ENCODE data around the gene WFDC1.

The WFDC1 gene

GRCh38 chr16:84270531-84270930, 24.1 kb upstream of the WFDC1 start:
- POLR2A ChIA-PET, result no interaction called here
- CTCF ChIA-PET, result interaction anchor here (1.5 kb wide), 1 partner anchor 10 kb away, joined by 3 read pairs; no protein-coding TSS in a partner anchor
- TF ChIP-seq CTCF (IDR thresholded peaks at IDR 0.05; ENCODE audit: control extremely low read depth, extremely low read depth, low read depth, missing control alignments), result no peak
- DNase-seq (ENCODE audit: extremely low spot score), result no peak

- ChIA-PET CTCF (interaction anchor here (1.5 kb wide), 1 partner anchor 9 kb away, joined by 3 read pairs; no protein-coding TSS in a partner anchor), POLR2A (no interaction called here)
- no peak for TF ChIP-seq CTCF (IDR thresholded peaks at IDR 0.05; ENCODE audit: control extremely low read depth, extremely low read depth, low read depth, missing control alignments)
- no peak for DNase-seq (ENCODE audit: extremely low spot score)
Observed at GRCh38 chr16:84271037-84271436, 23.6 kb upstream of the WFDC1 start.

- ChIA-PET CTCF (no interaction called here), POLR2A (no interaction called here)
- no peak for TF ChIP-seq CTCF (IDR thresholded peaks at IDR 0.05; ENCODE audit: control extremely low read depth, extremely low read depth, low read depth, missing control alignments)
- DNase-seq (ENCODE audit: extremely low spot score), result no peak
Observed at GRCh38 chr16:84271866-84272265, 22.8 kb upstream of the WFDC1 start.

- ChIA-PET CTCF (interaction anchor here (1.0 kb wide), 1 partner anchor 9 kb away, joined by 4 read pairs; no protein-coding TSS in a partner anchor), POLR2A (no interaction called here)
- DNase-seq (ENCODE audit: extremely low spot score), result no peak
Observed at GRCh38 chr16:84272740-84273320, 21.8 kb upstream of the WFDC1 start.

GRCh38 chr16:84274515-84274914, 20.2 kb upstream of the WFDC1 start:
- ChIA-PET POLR2A (no interaction called here), CTCF (interaction anchor here (1.2 to 1.3 kb wide), 2 partner anchors 12 to 232 kb away, joined by 3 to 4 read pairs; no protein-coding TSS in a partner anchor)
- no peak for DNase-seq (ENCODE audit: extremely low spot score)
- TF ChIP-seq CTCF (IDR thresholded peaks at IDR 0.05; ENCODE audit: control extremely low read depth, extremely low read depth, low read depth, missing control alignments), result no peak

More at GRCh38 chr16:84272740-84273320, 21.8 kb upstream of the WFDC1 start:
- no peak for TF ChIP-seq CTCF (IDR thresholded peaks at IDR 0.05; ENCODE audit: control extremely low read depth, extremely low read depth, low read depth, missing control alignments)

GRCh38 chr16:84275585-84276151, 19.0 kb upstream of the WFDC1 start:
- no peak for TF ChIP-seq CTCF (IDR thresholded peaks at IDR 0.05; ENCODE audit: control extremely low read depth, extremely low read depth, low read depth, missing control alignments)
- ChIA-PET CTCF (interaction anchor here (1.2 to 3.5 kb wide), 6 partner anchors 9 to 231 kb away, joined by 3 to 31 read pairs (median 8); no protein-coding TSS in a partner anchor), POLR2A (no interaction called here)
- DNase-seq (ENCODE audit: extremely low spot score), result no peak

Measured in GM10248 (cell line).